ENCODE data around the gene BTNL9. TPM values are rescaled to one million over a fixed set of nuclear protein-coding genes. Genes with fewer than 3 reads are reported as not detected.

BTNL9 gene
- total RNA-seq, 1 donor from 2014 or later: not detected

- no peak for TF ChIP-seq CTCF (IDR thresholded peaks at IDR 0.05)
- Mint-ChIP-seq H3K4me3 (ENCODE audit: unreplicated experiment) (no peak overlapping the region), H3K27me3 (ENCODE audit: low read depth) (peaks cover 31% of the 10 kb centered on the region), H3K9me3 (ENCODE audit: low read depth) (no peaks in the 10 kb centered on the region), H3K36me3 (ENCODE audit: low read depth) (no peaks in the 10 kb centered on the region), H3K4me1 (ENCODE audit: low read depth) (no peaks in the 10 kb centered on the region), H3K27ac (ENCODE audit: unreplicated experiment) (no peak overlapping the region)
- no peak for DNase-seq (ENCODE audit: low spot score)
Observed at GRCh38 chr5:181035991-181036815, 3.9 kb upstream of the BTNL9 start.

GRCh38 chr5:181036816-181037364 lies 3.2 kb upstream of the BTNL9 start:
- H3K4me3 Mint-ChIP-seq (ENCODE audit: unreplicated experiment): no peak overlapping the region
- no peaks in the 10 kb centered on the region for H3K4me1 Mint-ChIP-seq (ENCODE audit: low read depth)
- no peak for TF ChIP-seq CTCF (IDR thresholded peaks at IDR 0.05)
- H3K36me3 Mint-ChIP-seq (ENCODE audit: low read depth): no peaks in the 10 kb centered on the region
- no peak for DNase-seq (ENCODE audit: low spot score)
- peaks cover 34% of the 10 kb centered on the region for H3K27me3 Mint-ChIP-seq (ENCODE audit: low read depth)
- no peak overlapping the region for H3K27ac Mint-ChIP-seq (ENCODE audit: unreplicated experiment)
- no peaks in the 10 kb centered on the region for H3K9me3 Mint-ChIP-seq (ENCODE audit: low read depth)

GRCh38 chr5:181037365-181037861 lies 2.7 kb upstream of the BTNL9 start:
- H3K4me3 Mint-ChIP-seq (ENCODE audit: unreplicated experiment): no peak overlapping the region

GRCh38 chr5:181039471-181039870 lies 595 bp upstream of the BTNL9 start:
- H3K27me3 Mint-ChIP-seq (ENCODE audit: low read depth): peaks cover 53% of the 10 kb centered on the region
- H3K27ac Mint-ChIP-seq (ENCODE audit: unreplicated experiment): no peak overlapping the region
- DNase-seq (ENCODE audit: low spot score): no peak

More at GRCh38 chr5:181037365-181037861, 2.7 kb upstream of the BTNL9 start:
- H3K27me3 Mint-ChIP-seq (ENCODE audit: low read depth): peaks cover 37% of the 10 kb centered on the region
- no peak for DNase-seq (ENCODE audit: low spot score)
- no peak for TF ChIP-seq CTCF (IDR thresholded peaks at IDR 0.05)
- no peaks in the 10 kb centered on the region for H3K36me3 Mint-ChIP-seq (ENCODE audit: low read depth)
- no peaks in the 10 kb centered on the region for H3K4me1 Mint-ChIP-seq (ENCODE audit: low read depth)
- H3K27ac Mint-ChIP-seq (ENCODE audit: unreplicated experiment): no peak overlapping the region
- no peaks in the 10 kb centered on the region for H3K9me3 Mint-ChIP-seq (ENCODE audit: low read depth)

More at GRCh38 chr5:181039471-181039870, 595 bp upstream of the BTNL9 start:
- Mint-ChIP-seq H3K36me3 (ENCODE audit: low read depth) (no peaks in the 10 kb centered on the region), H3K4me3 (ENCODE audit: unreplicated experiment) (no peak overlapping the region), H3K9me3 (ENCODE audit: low read depth) (no peaks in the 10 kb centered on the region), H3K4me1 (ENCODE audit: low read depth) (no peaks in the 10 kb centered on the region)
- no peak for TF ChIP-seq CTCF (IDR thresholded peaks at IDR 0.05)

Data from chondrocyte (in vitro differentiated cells).